Smooth muscle cell (in vitro differentiated cells): ENCODE data around the gene DOK5. TPM values are rescaled to one million over a fixed set of nuclear protein-coding genes. Genes with fewer than 3 reads are reported as not detected.
"Not testable (repeated sequence)": the region's sequence is repeated elsewhere in the genome, so short reads cannot be mapped to it uniquely, and the experiment has no call there.

ENCODE experiments used
- DNase-seq: peaks from one replicate; lab custom pipeline; 2025; ENCODE audit not compliant: unreplicated experiment; lab: John Stamatoyannopoulos, UW
- H2AFZ ChIP-seq: fragments of 200-600 bp; sonication (generic); 2 replicates; pipeline ENCODE4 v1.6.0; 2016; ENCODE audit warnings: antibody characterized with exemption, low read depth, mild to moderate bottlenecking
- H3F3A ChIP-seq: fragments of 200-600 bp; sonication (generic); 2 replicates; pipeline ENCODE4 v1.6.0; 2017; ENCODE audit warnings: antibody characterized with exemption, low read depth
- H3K27ac ChIP-seq: fragments of 200-600 bp; sonication (generic); 2 replicates; pipeline ENCODE4 v1.5.1; 2016; ENCODE audit warnings: low read depth, mild to moderate bottlenecking
- H3K27me3 ChIP-seq: fragments of 200-600 bp; sonication (generic); 2 replicates; pipeline ENCODE4 v1.6.1; 2016; ENCODE audit warnings: low read depth, mild to moderate bottlenecking
- H3K36me3 ChIP-seq: fragments of 200-600 bp; sonication (generic); 2 replicates; pipeline ENCODE4 v1.5.1; 2016; ENCODE audit warnings: low read depth
- H3K4me1 ChIP-seq: fragments of 200-600 bp; sonication (generic); 2 replicates; pipeline ENCODE4 v1.5.1; 2016; ENCODE audit warnings: low read depth
- H3K4me2 ChIP-seq: fragments of 200-600 bp; sonication (generic); 2 replicates; pipeline ENCODE4 v1.6.0; 2016; ENCODE audit warnings: mild to moderate bottlenecking
- H3K4me3 ChIP-seq: fragments of 200-600 bp; sonication (generic); 2 replicates; pipeline ENCODE4 v1.5.1; 2016; ENCODE audit warnings: mild to moderate bottlenecking
- H3K79me2 ChIP-seq: fragments of 200-600 bp; sonication (generic); 2 replicates; pipeline ENCODE4 v1.6.0; 2016; ENCODE audit warnings: low read depth, mild to moderate bottlenecking
- H3K9ac ChIP-seq: fragments of 200-600 bp; sonication (generic); 2 replicates; pipeline ENCODE4 v1.6.0; 2016; ENCODE audit warnings: low read depth
- H3K9me3 ChIP-seq: fragments of 200-600 bp; sonication (generic); replicated peaks from 2 replicates; pipeline ENCODE4 v1.5.1; 2016; ENCODE audit warnings: low read depth
- H4K20me1 ChIP-seq: fragments of 200-600 bp; sonication (generic); 2 replicates; pipeline ENCODE4 v1.6.0; 2016; ENCODE audit warnings: low read depth
- WGBS: methylation state at CpG from one replicate; pipeline ENCODE4 v1.1.7; 2016; ENCODE audit warnings: low lambda C conversion rate; 5-methylcytosine and 5-hydroxymethylcytosine counted together
- polyA plus RNA-seq: library from polyadenylated mRNA; unstranded; fragments of >200 nt; fragmentation: Nextera tagmentation; extraction: Ambion mirVana; gene quantifications from 2 replicates; pipeline ENCODE4 v1.2.1, GENCODE V29; 2016
- total RNA-seq: library from RNA; depleted of rRNA; stranded (reverse); fragments of >200 nt; gene quantifications from 2 replicates; pipeline ENCODE4 v1.2.3, GENCODE V29; 2014
- TF ChIP-seq, protein P1 (sequence below): fragments of 200-600 bp; sonication (generic); IDR thresholded peaks from 2 replicates; pipeline ENCODE4 v1.5.1; 2017; ENCODE audit warnings: borderline replicate concordance, mild to moderate bottlenecking, antibody characterized with exemption; ENCODE audit not compliant: insufficient read depth, poor library complexity, severe bottlenecking

Gene DOK5
- total and polyA plus RNA-seq, 2 experiments from 2014 or later = 7.7 to 10.4 TPM

DNA sequence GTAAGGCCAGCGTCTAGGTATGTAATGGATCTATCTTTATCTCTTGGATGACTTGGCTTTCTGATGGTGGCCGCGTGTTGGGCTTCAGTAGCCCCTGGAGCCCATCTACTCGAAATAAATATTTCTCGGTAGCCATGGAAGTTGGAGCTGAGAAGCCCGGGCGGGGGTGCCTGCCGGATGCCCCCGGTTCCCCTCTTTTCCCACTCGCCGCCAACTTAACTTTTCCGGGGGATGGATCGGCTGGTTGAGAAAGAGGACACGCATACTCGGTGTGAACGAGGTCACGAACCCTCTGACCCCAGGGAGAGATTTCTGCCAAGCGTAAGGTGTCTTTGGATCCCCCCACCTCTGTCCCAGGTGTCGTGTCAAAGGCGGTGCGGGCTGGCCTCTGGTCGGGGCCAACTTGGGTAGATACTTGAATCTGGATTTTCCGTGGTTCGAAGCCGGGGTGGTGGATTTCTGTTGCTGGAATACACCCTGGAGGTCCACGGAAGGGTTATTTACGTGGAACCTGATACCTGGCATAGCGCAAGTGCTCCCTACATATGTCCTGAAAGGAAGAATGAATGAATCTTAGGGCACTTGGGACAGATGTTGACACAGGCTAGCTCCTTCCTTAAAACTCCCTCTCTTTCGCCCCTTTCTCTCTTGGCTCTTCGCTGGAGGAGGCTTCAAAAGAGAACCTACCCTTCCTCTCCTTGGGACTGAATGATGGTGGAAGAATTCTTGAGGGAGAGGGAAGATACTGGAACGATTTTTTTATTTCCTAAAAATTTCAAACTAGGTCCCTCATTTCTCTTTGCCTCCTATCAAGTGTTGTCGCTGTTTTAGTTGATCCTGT, 996 bp downstream of the DOK5 start:
- Histone ChIP-seq H3F3A (peaks cover 10% of the 10 kb centered on the region), H3K4me3 (peak overlapping the region; percentile 81), H3K27ac (no peak overlapping the region), H3K79me2 (peaks cover 9% of the 10 kb centered on the region), H2AFZ (peak overlapping the region; percentile 92), H3K4me2 (peak overlapping the region; percentile 95), H3K9ac (peak overlapping the region; percentile 33), H4K20me1 (no peaks in the 10 kb centered on the region), H3K4me1 (peaks cover 26% of the 10 kb centered on the region), H3K9me3 (no peaks in the 10 kb centered on the region), H3K27me3 (peaks cover 12% of the 10 kb centered on the region), H3K36me3 (no peaks in the 10 kb centered on the region)
- WGBS = 3% methylated on average over 32 of the region's 32 CpGs
- TF ChIP-seq, protein P1, sequence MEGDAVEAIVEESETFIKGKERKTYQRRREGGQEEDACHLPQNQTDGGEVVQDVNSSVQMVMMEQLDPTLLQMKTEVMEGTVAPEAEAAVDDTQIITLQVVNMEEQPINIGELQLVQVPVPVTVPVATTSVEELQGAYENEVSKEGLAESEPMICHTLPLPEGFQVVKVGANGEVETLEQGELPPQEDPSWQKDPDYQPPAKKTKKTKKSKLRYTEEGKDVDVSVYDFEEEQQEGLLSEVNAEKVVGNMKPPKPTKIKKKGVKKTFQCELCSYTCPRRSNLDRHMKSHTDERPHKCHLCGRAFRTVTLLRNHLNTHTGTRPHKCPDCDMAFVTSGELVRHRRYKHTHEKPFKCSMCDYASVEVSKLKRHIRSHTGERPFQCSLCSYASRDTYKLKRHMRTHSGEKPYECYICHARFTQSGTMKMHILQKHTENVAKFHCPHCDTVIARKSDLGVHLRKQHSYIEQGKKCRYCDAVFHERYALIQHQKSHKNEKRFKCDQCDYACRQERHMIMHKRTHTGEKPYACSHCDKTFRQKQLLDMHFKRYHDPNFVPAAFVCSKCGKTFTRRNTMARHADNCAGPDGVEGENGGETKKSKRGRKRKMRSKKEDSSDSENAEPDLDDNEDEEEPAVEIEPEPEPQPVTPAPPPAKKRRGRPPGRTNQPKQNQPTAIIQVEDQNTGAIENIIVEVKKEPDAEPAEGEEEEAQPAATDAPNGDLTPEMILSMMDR = no peak
- no peak for DNase-seq

DNA sequence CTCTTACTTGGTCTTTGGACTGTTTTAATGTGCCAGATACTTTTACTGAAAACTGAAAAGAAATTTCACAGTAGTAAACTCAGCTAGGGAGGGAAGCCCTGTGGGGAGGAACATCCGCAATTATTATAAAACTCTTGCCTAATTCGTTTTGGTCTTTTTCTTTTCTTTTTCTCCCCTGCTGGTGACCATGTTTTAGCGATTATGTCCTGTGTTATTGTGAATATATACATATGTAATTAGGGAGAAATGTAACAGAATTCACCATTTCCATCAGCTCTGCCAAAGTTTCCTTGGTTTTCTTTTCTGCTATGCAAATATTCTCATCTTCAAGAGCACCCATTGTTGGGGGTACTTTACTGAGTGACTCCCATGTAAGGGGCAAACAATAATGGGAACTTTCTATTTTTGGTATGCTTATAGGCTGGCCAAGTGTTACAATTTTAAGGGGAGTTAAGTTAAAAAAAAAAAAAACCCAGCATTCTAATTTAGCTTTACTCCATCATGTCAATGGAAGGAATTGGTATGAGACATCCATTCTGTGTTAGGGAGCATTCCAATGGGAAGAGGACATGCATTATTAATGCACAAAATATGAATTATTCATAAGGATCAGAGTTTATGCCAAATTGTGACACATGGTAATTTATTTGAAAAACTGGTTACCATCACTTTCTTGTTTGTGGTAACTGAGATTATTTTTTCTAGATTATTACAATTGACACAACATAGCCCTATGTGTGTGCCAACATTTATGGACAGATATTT, 2.0 kb downstream of the DOK5 start:
- Histone ChIP-seq H3F3A (peaks cover 10% of the 10 kb centered on the region), H3K4me2 (peak overlapping the region; percentile 95), H3K4me1 (peaks cover 26% of the 10 kb centered on the region), H3K9ac (no peak overlapping the region), H3K9me3 (no peaks in the 10 kb centered on the region), H2AFZ (peak overlapping the region; percentile 92), H4K20me1 (no peaks in the 10 kb centered on the region), H3K27me3 (peaks cover 12% of the 10 kb centered on the region), H3K36me3 (no peaks in the 10 kb centered on the region), H3K27ac (no peak overlapping the region), H3K79me2 (peaks cover 9% of the 10 kb centered on the region), H3K4me3 (peak overlapping the region; percentile 81)
- DNase-seq = no peak
- 47% methylated on average over 3 of the region's 3 CpGs for WGBS
- TF ChIP-seq, protein P1 = no peak

DNA sequence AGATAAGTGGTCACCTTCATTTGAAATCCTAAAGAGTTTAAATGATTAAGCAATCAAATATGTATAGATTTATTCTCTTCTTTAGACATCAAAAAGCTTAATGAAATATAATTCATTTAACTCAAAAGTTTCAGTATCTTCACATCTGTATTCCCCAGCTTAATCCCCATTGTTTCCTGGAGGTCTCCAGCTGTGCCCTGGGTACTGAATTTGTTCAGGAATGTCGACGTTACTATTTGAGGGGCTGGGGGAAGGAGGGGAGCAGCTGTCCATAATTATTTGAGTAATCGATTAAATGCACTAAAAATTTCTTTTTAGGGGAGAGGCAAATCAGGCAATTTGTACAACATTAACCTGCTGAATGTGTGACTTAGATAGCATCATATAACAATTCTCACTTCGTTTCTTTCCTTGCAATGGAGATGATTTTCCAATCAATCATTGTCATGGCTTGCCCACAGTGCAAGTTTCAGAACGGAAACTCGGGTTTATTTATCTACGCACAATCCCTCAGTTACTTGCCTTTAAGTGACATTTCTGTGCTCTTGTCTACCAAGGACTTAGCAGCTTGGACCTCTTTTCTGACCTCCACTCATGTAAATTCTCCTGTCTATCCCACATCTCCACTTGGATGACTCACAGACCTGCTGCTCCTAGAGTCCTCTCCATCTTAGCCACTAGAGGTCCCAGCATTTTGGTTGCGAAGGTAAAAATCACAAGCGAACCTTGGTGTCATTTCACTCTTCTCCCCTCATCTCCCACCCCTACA, 3.9 kb downstream of the DOK5 start:
- no peak overlapping the region for H2AFZ ChIP-seq
- no peaks in the 10 kb centered on the region for H3K9me3 ChIP-seq
- H4K20me1 ChIP-seq = no peaks in the 10 kb centered on the region
- H3K4me2 ChIP-seq = peak overlapping the region; percentile 55
- no peak overlapping the region for H3K9ac ChIP-seq
- peak overlapping the region; percentile 20 for H3K27ac ChIP-seq
- peaks cover 26% of the 10 kb centered on the region for H3K4me1 ChIP-seq
- WGBS = 59% methylated on average over 9 of the region's 9 CpGs
- no peak for DNase-seq
- H3K4me3 ChIP-seq = no peak overlapping the region
- TF ChIP-seq, protein P1 = peak; percentile 25
- H3K27me3 ChIP-seq = peaks cover 12% of the 10 kb centered on the region
- no peaks in the 10 kb centered on the region for H3K36me3 ChIP-seq
- H3K79me2 ChIP-seq = peaks cover 9% of the 10 kb centered on the region
- peaks cover 8% of the 10 kb centered on the region for H3F3A ChIP-seq

DNA sequence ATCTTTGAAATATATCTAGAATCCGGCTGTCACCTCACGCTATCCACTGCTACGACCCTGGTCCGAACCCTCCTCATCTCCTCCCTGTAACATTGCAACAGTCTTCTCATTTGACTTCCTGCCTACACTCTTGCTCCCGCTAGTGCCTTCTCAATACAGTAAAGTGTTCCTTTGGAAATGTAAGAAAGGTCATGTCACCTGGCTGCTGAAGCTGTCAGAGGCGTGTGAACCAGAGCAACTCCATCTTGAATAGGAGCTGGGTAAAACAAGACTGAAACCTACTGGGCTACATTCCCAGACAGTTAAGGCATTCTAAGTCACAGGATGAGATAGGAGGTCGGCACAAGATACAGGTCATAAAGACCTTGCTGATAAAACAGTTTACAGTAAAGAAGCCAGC, 4.5 kb downstream of the DOK5 start:
- not testable (repeated sequence) for H3K9me3 ChIP-seq, H3K4me3 ChIP-seq, H3K9ac ChIP-seq, H2AFZ ChIP-seq, H3F3A ChIP-seq, H3K79me2 ChIP-seq, DNase-seq, H4K20me1 ChIP-seq, H3K36me3 ChIP-seq
- H3K4me2 ChIP-seq = peak overlapping the region; percentile 55
- peak overlapping the region; percentile 20 for H3K27ac ChIP-seq
- peaks cover 26% of the 10 kb centered on the region for H3K4me1 ChIP-seq
- peaks cover 12% of the 10 kb centered on the region for H3K27me3 ChIP-seq
- 67% methylated on average over 7 of the region's 7 CpGs for WGBS
